Right atrium auricular region (tissue), 2 donors: ENCODE data around the gene CDC42SE2. TPM values are rescaled to one million over a fixed set of nuclear protein-coding genes. Genes with fewer than 3 reads are reported as not detected.

Source experiments
- DNase-seq: peaks from one replicate; pipeline ENCODE4 v3.0.0-alpha.2; 2019; ENCODE audit warnings: low spot score
- H3K27ac ChIP-seq, 2 donors: fragments of 200-600 bp; sonication (generic); 1 replicate in 1 of 2; 2 replicates in 1 of 2; pipeline ENCODE4 v1.5.1; 2016 to 2019
- H3K27me3 ChIP-seq, 2 donors: fragments of 200-600 bp; sonication (generic); one replicate each; pipeline versions ENCODE4 v1.5.1 to v1.6.0; 2017 to 2019
- H3K36me3 ChIP-seq: fragments of 200-600 bp; sonication (generic); one replicate; pipeline ENCODE4 v1.5.1; 2016
- H3K4me1 ChIP-seq, 2 donors: fragments of 200-600 bp; sonication (generic); one replicate each; pipeline versions ENCODE4 v1.5.1 to v1.6.0; 2017 to 2019
- H3K4me3 ChIP-seq, 2 donors: fragments of 200-600 bp; sonication (generic); 1 replicate in 1 of 2; 2 replicates in 1 of 2; pipeline ENCODE4 v1.5.1; 2017 to 2019; ENCODE audit warnings: mild to moderate bottlenecking in 1 of 2, moderate library complexity in 1 of 2
- H3K9me3 ChIP-seq, 2 donors: fragments of 200-600 bp; sonication (generic); one replicate each; pipeline ENCODE4 v1.5.1; 2019
- CTCF ChIP-seq, 2 donors: fragments of 200-600 bp; sonication (generic); IDR thresholded peaks; one replicate each; pipeline ENCODE4 v1.5.1; 2019; ENCODE audit warnings: antibody characterized with exemption in 2 of 2
- total RNA-seq, 2 donors: library from RNA; depleted of rRNA; stranded (reverse); fragments of >200 nt; gene quantifications; one replicate each; pipeline ENCODE4 v1.1.0, GENCODE V29; 2016

The CDC42SE2 gene
- total RNA-seq, 2 donors from 2014 or later: 13.5 to 15.0 TPM

- Histone ChIP-seq H3K27ac (no peak overlapping the region), H3K9me3 (no peaks in the 10 kb centered on the region), H3K27me3 (no peaks in the 10 kb centered on the region), H3K36me3 (no peaks in the 10 kb centered on the region), H3K4me1 (no peaks in the 10 kb centered on the region), H3K4me3 (no peak overlapping the region)
- DNase-seq: no peak
- TF ChIP-seq CTCF (IDR thresholded peaks at IDR 0.05): no peak
Observed at GRCh38 chr5:131367219-131367860, 103.5 kb downstream of the CDC42SE2 start.

GRCh38 chr5:131368866-131369265, 105.0 kb downstream of the CDC42SE2 start:
- Histone ChIP-seq H3K36me3 (no peaks in the 10 kb centered on the region), H3K27me3 (no peaks in the 10 kb centered on the region), H3K27ac (no peak overlapping the region), H3K4me3 (no peak overlapping the region), H3K4me1 (no peaks in the 10 kb centered on the region), H3K9me3 (no peaks in the 10 kb centered on the region)
- no peak for TF ChIP-seq CTCF (IDR thresholded peaks at IDR 0.05)
- no peak for DNase-seq

- Histone ChIP-seq H3K27me3 (no peaks in the 10 kb centered on the region), H3K4me3 (no peak overlapping the region), H3K9me3 (no peaks in the 10 kb centered on the region), H3K27ac (no peak overlapping the region), H3K4me1 (no peaks in the 10 kb centered on the region), H3K36me3 (no peaks in the 10 kb centered on the region)
- no peak for DNase-seq
- no peak for TF ChIP-seq CTCF (IDR thresholded peaks at IDR 0.05)
Observed at GRCh38 chr5:131369558-131369957, 105.7 kb downstream of the CDC42SE2 start.

GRCh38 chr5:131371835-131372234, 108.0 kb downstream of the CDC42SE2 start:
- H3K4me1 ChIP-seq: no peaks in the 10 kb centered on the region
- no peak overlapping the region for H3K27ac ChIP-seq
- DNase-seq: no peak
- no peaks in the 10 kb centered on the region for H3K27me3 ChIP-seq
- no peaks in the 10 kb centered on the region for H3K36me3 ChIP-seq
- H3K9me3 ChIP-seq: no peaks in the 10 kb centered on the region
- H3K4me3 ChIP-seq: no peak overlapping the region
- TF ChIP-seq CTCF (IDR thresholded peaks at IDR 0.05): no peak

- Histone ChIP-seq H3K4me3 (no peak overlapping the region), H3K4me1 (no peaks in the 10 kb centered on the region), H3K9me3 (no peaks in the 10 kb centered on the region), H3K36me3 (no peaks in the 10 kb centered on the region), H3K27ac (no peak overlapping the region), H3K27me3 (no peaks in the 10 kb centered on the region)
- TF ChIP-seq CTCF (IDR thresholded peaks at IDR 0.05): no peak
- no peak for DNase-seq
Observed at GRCh38 chr5:131373265-131373664, 109.4 kb downstream of the CDC42SE2 start.

GRCh38 chr5:131375351-131375750, 111.5 kb downstream of the CDC42SE2 start:
- Histone ChIP-seq H3K36me3 (no peaks in the 10 kb centered on the region), H3K4me3 (no peak overlapping the region), H3K27me3 (no peaks in the 10 kb centered on the region), H3K9me3 (no peaks in the 10 kb centered on the region), H3K4me1 (peaks cover 0 to 17% of the 10 kb centered on the region in 2 donors), H3K27ac (no peak overlapping the region)
- TF ChIP-seq CTCF (IDR thresholded peaks at IDR 0.05): no peak
- DNase-seq: no peak
